AG09309 (cell line): ENCODE data around the gene LRP1.

Source experiments
- DNase-seq: peaks from one replicate; pipeline ENCODE4 v3.0.0-alpha.2; 2010; ENCODE audit warnings: low read depth
- H3K4me3 ChIP-seq: 2 replicates; pipeline ENCODE4 v1.5.1; 2011; ENCODE audit warnings: mild to moderate bottlenecking, low read depth, low read length, moderate library complexity; ENCODE audit not compliant: control insufficient read depth
- CTCF ChIP-seq: IDR thresholded peaks from 2 replicates; pipeline ENCODE4 v1.5.1; 2011; ENCODE audit warnings: mild to moderate bottlenecking, low read depth, low read length, inconsistent platforms; ENCODE audit not compliant: insufficient read depth, control insufficient read depth; ENCODE audit errors: missing control alignments

Gene LRP1

DNA sequence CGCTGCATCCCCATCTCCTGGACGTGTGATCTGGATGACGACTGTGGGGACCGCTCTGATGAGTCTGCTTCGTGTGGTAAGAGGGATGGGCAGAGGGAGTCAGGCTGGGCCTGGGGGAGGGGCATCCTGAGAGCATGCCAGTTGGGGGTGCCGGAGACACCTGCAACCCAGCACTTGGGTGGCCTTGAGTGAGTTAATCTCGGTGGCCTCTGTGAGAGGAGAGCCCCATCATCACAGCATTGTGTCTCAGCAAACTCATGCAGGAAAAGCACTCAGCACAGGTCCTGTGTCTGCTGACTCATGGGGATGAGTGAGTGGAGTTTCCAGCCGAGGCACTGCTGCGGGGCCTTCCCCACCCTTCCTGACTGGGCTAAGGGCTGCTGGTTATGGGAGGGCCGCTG lies 38.7 kb downstream of the LRP1 start:
- H3K4me3 ChIP-seq = no peak overlapping the region
- no peak for TF ChIP-seq CTCF
- no peak for DNase-seq

DNA sequence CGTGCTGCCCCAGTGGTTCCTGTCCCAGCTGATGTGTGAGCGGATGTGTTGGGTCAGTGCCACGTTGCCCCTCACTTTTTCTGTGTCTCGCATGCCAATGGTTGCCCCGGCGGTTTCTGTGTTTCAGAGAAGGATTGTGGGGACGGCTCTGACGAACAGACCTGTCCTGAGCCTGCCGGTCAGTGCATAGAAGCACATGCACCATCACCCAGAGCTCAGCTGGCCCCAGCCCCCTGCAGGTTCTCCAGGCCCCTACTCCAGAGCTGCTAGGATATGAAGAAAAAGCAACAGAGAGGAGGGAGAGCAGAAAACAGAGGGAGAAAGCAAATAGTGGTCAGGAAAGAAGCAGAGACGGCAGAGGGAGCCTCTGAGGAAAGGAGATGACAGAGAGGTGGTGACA lies 39.8 kb downstream of the LRP1 start:
- no peak for TF ChIP-seq CTCF

DNA sequence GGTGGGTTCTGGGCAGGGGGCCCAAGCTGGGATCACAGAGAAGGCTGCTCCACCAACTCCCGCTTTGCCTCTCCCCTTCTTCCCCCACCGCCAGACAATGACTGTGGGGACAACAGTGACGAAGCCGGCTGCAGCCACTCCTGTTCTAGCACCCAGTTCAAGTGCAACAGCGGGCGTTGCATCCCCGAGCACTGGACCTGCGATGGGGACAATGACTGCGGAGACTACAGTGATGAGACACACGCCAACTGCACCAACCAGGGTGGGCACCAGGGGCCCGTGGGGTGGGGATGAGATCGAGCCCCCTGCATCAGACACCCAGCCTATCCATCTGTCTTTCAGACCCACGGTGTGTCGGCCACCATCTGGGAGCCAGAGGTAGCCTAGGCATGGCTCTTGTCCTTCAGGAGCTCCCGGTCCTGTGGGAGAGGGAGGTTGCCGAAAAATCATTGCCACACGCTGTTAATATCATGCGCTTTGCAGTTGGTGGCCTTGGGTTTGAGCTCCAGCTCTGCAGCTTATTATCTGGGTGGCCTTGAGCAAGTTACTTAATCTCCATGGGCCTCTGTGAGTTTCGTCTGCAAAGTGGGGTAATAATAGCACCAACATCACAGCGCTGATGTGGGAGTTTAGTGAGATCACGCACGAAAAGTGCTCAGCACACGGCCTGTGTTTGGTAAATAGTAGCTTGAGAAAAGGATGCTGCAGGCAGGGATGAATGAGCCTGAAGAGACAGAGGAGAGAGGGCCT lies 40.9 kb downstream of the LRP1 start:
- H3K4me3 ChIP-seq = no peak overlapping the region
- no peak for DNase-seq
- TF ChIP-seq CTCF = no peak

More for the DNA sequence above, 39.8 kb downstream of the LRP1 start:
- H3K4me3 ChIP-seq = no peak overlapping the region
- DNase-seq = no peak

- TF ChIP-seq CTCF = no peak
- H3K4me3 ChIP-seq = no peak overlapping the region
- DNase-seq = no peak
Observed at GRCh38 chr12:57169969-57170368, 41.7 kb downstream of the LRP1 start.

DNA sequence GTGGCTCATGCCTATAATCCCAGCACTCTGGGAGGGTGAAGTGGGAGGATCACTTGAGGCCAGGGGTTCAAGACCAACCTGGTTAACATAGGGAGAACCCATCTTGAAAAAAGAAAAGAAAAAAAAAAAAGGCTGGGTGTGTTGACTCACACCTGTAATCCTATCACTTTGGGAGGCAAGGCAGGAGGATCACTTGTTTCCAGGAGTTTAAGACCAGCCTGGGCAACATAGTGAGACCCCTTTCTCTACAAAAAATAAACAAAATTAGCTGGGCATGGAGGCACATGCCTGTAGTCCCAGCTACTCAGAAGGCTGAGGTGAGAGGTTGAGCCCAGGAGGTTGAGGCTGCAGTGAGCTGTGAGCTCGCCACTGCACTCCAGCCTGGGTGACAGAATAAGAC lies 42.1 kb downstream of the LRP1 start:
- DNase-seq = no peak
- H3K4me3 ChIP-seq = no peak overlapping the region
- no peak for TF ChIP-seq CTCF

DNA sequence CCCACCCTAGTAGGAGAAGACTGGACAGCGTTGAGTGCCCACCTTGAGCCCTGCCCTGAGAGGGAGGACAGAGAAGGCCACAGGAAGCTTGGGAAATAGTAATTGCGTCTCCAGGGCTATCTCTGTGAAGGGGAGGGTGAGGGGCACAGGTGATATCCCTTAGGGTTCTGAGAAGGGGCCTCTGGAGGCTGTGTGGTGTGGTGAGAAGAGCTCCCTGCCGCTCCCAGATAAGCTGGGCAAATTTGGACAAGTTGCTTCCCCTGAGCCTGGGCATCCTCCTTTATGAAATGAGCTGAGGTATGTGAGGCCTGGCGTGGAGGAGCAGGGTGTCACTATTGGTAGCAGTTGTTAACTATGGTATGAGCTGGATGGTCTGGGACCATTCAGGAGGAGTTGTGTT lies 42.6 kb downstream of the LRP1 start:
- no peak overlapping the region for H3K4me3 ChIP-seq
- no peak for DNase-seq
- TF ChIP-seq CTCF = no peak

GRCh38 chr12:57171668-57172067 lies 43.4 kb downstream of the LRP1 start:
- H3K4me3 ChIP-seq = no peak overlapping the region
- no peak for DNase-seq
- no peak for TF ChIP-seq CTCF
